Activated CD4-positive, alpha-beta T cell treated with anti-CD3 and anti-CD28 coated beads, Interleukin-2, amount 10 ng/mL, durations not matched to agents 7 days and 5 days (primary cell): Measurements from ENCODE around the gene TBL1XR1. TPM values are rescaled to one million over a fixed set of nuclear protein-coding genes. Genes with fewer than 3 reads are reported as not detected.
"Not testable (repeated sequence)": the region's sequence is repeated elsewhere in the genome, so short reads cannot be mapped to it uniquely, and the experiment has no call there.

Experiments used
- CTCF ChIA-PET: fragments of 350-600 bp; sonication (Branson Sonifier 250); formaldehyde crosslinking; loops from one replicate; lab custom pipeline; 2021; ENCODE audit warnings: antibody characterized with exemption; lab: Charles Lee
- POLR2A ChIA-PET: fragments of 350-600 bp; sonication (Branson Sonifier 250); formaldehyde crosslinking; loops from one replicate; lab custom pipeline; 2021; ENCODE audit warnings: antibody characterized with exemption; lab: Charles Lee
- DNase-seq: peaks from one replicate; pipeline ENCODE4 v3.0.0-alpha.2; 2020
- H3K27ac Mint-ChIP-seq: one replicate; pipeline ENCODE4 v1.8.0; 2021; ENCODE audit warnings: mild to moderate bottlenecking, moderate library complexity, mixed read lengths
- H3K27me3 Mint-ChIP-seq: one replicate; pipeline ENCODE4 v1.8.0; 2021; ENCODE audit warnings: mixed read lengths
- H3K36me3 Mint-ChIP-seq: one replicate; pipeline ENCODE4 v1.8.0; 2021; ENCODE audit warnings: low read depth, mixed read lengths
- H3K4me1 Mint-ChIP-seq: one replicate; pipeline ENCODE4 v1.8.0; 2021; ENCODE audit warnings: mixed read lengths
- H3K4me3 Mint-ChIP-seq: one replicate; pipeline ENCODE4 v1.8.0; 2021; ENCODE audit warnings: mild to moderate bottlenecking, moderate library complexity, mixed read lengths
- H3K9me3 Mint-ChIP-seq: one replicate; pipeline ENCODE4 v1.8.0; 2021; ENCODE audit warnings: mixed read lengths
- total RNA-seq, 2 experiments: library from RNA; stranded (reverse); gene quantifications; one replicate each; pipeline ENCODE4 v1.2.3, GENCODE V29; 2021

Gene TBL1XR1
- total RNA-seq, 2 experiments from 2014 or later: 167 to 169 TPM

DNA sequence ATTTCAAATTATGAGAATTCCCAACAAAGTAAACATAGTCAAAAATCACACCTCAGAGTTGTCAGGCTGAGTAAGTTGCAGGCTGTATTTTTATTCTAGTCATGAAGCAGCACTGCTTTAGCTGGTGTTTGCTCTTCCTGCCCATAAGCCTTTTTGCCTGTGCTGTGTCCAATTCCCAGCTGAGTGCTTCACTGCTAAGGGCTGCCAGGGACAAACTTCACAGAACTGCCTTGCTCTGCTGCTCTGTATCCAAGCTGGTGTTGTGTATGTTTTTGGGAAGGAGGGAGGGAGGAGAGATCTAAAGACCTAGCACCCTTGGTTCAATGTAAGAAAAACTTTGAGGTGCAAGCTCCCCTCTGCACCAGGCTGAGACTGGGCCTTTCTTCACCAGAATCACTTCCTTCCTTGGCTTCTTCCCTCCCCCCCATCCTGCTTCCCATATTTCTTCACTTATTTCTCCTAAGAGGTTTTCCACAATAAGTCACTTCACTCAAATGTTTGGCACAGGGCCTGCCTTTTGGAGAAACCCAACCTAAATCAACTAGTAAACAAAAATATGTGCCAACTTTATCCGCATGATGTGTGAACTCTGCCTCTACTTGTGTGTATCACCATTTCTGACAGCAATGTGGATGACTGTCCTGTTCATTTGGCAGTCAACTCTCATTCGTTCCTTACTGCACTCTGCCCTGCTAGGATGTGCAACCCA lies 156.1 kb downstream of the TBL1XR1 start:
- DNase-seq: no peak
- Mint-ChIP-seq H3K27ac (peak overlapping the region; percentile 16), H3K4me3 (no peak overlapping the region), H3K27me3 (no peaks in the 10 kb centered on the region), H3K4me1 (peaks cover 28% of the 10 kb centered on the region), H3K9me3 (no peaks in the 10 kb centered on the region), H3K36me3 (peaks cover 68% of the 10 kb centered on the region)
- POLR2A ChIA-PET: no interaction called here
- CTCF ChIA-PET: no interaction called here

DNA sequence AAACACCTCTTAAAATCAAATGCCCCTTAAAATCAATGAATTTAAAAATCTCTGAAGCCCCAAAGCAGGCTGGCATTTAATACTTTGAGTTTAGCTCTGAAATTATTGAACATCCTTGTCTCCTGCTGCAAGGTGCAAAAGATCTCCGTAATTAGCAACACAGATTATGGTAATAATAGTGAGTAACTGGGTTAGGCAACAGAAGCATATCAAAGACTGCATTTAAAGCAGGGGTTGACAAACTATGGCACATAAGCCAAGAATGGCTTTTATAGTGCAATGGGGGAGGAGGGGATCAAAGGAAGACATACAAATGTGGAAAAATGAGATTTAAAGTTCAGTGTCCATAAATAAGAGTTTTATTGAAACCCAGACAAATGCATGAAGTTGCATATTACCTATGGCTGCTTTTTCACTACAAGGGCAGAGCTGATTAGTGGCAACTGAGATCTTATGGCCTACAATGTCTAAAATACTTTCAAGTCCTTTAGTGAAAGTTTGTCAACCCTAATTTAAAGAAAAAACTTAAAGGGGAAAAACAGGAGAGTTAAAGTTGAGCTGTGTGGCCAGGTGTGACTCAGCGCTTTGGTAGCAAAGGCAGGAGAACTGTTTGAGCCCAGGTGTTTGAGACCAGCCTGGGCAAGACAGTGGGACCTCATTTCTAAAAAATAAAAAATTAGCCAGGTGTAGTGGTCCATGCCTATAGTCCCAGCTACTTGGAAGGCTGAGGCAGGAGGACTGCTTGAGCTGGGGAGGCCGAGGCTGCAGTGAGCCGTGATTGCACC lies 157.6 kb downstream of the TBL1XR1 start:
- no peak for DNase-seq
- Mint-ChIP-seq H3K9me3 (no peaks in the 10 kb centered on the region), H3K27me3 (no peaks in the 10 kb centered on the region), H3K4me1 (peaks cover 28% of the 10 kb centered on the region), H3K4me3 (no peak overlapping the region), H3K36me3 (peaks cover 69% of the 10 kb centered on the region), H3K27ac (no peak overlapping the region)
- POLR2A ChIA-PET: no interaction called here
- CTCF ChIA-PET: interaction anchor here (0.6 to 1.2 kb wide), 2 partner anchors 12 to 1166 kb away, joined by 3 read pairs; no protein-coding TSS in a partner anchor

DNA sequence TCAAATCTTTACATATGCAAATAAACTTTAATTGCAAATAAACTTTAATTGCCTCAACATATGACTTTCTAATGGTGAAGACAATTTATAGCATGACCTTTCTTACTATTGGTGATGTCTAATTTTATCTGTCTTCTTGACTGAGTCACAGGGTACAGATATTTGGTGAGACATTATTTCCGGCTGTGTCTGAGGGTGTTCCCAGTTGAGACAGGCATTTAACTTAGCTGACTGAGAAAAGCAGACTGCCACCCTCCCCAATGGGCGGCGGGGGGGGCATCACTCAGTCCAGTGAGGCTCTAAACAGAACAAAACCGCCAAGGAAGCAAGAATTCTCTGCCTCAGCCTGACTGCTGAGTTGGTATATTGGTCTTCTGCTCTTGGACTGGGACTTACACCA lies 160.0 kb downstream of the TBL1XR1 start:
- H3K36me3 Mint-ChIP-seq: peaks cover 67% of the 10 kb centered on the region
- DNase-seq: no peak
- no peaks in the 10 kb centered on the region for H3K9me3 Mint-ChIP-seq
- ChIA-PET CTCF (no interaction called here), POLR2A (no interaction called here)
- peaks cover 21% of the 10 kb centered on the region for H3K4me1 Mint-ChIP-seq
- no peak overlapping the region for H3K27ac Mint-ChIP-seq
- H3K27me3 Mint-ChIP-seq: no peaks in the 10 kb centered on the region
- no peak overlapping the region for H3K4me3 Mint-ChIP-seq

DNA sequence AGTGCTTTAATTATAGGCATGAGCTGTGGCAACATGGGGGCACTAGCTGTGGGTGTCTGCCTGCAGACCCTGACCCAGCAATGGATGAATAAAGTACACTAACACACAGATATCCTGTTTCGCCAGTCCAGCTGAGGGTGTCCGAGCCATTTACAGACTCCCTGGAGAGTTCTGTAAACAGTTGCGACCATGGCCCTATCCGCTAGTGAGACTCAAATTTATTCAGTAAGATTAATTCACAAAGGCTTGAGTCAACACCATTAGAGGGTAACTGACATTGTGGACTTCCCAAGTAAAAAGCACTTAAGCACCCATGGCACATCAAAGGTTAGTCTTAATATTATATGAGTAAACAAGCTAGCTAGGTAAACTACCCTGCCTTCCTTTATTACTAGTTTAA lies 161.6 kb downstream of the TBL1XR1 start:
- Mint-ChIP-seq H3K27ac (no peak overlapping the region), H3K27me3 (no peaks in the 10 kb centered on the region), H3K4me1 (peaks cover 9% of the 10 kb centered on the region), H3K4me3 (no peak overlapping the region), H3K36me3 (peaks cover 60% of the 10 kb centered on the region), H3K9me3 (no peaks in the 10 kb centered on the region)
- ChIA-PET POLR2A (interaction anchor here (0.6 kb wide), 1 partner anchor 9 kb away, joined by 5 read pairs; no protein-coding TSS in a partner anchor), CTCF (no interaction called here)
- DNase-seq: no peak

DNA sequence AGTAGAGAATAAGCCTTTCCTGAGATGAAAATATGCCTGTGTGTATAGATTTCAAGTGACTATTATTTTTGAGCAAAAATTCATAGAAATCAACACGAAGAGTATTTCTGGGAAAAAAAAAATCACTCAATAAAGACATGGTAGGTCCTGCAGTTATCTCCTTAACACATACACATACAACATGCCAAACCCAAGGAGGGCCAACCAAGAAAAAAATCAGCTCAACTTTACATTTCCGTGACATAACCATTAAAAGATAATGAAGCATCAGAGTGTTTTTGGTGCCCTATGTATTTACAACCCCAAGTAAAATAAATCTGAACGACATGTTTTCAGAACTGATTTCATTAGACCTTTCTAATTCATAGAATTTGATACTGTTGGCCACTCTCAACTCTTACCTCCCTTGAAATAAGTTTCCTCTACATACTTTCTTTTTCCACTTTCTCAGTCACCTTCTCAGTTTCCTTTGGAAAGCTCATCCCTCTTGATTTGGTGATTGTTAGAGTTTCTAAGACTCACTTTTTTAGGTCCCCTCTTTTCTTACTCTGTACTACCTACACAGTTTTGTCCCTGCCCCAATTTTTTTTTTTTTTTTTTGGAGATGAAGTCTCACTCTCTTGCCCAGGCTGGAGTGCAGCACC lies 162.3 kb downstream of the TBL1XR1 start:
- no peak for DNase-seq
- peaks cover 57% of the 10 kb centered on the region for H3K36me3 Mint-ChIP-seq
- H3K27me3 Mint-ChIP-seq: no peaks in the 10 kb centered on the region
- CTCF ChIA-PET: interaction anchor here (0.6 to 1.2 kb wide), 3 partner anchors 9 to 1128 kb away, joined by 3 to 5 read pairs (median 3); no protein-coding TSS in a partner anchor
- H3K27ac Mint-ChIP-seq: no peak overlapping the region
- H3K9me3 Mint-ChIP-seq: no peaks in the 10 kb centered on the region
- H3K4me1 Mint-ChIP-seq: peaks cover 4% of the 10 kb centered on the region
- no peak overlapping the region for H3K4me3 Mint-ChIP-seq
- POLR2A ChIA-PET: no interaction called here

DNA sequence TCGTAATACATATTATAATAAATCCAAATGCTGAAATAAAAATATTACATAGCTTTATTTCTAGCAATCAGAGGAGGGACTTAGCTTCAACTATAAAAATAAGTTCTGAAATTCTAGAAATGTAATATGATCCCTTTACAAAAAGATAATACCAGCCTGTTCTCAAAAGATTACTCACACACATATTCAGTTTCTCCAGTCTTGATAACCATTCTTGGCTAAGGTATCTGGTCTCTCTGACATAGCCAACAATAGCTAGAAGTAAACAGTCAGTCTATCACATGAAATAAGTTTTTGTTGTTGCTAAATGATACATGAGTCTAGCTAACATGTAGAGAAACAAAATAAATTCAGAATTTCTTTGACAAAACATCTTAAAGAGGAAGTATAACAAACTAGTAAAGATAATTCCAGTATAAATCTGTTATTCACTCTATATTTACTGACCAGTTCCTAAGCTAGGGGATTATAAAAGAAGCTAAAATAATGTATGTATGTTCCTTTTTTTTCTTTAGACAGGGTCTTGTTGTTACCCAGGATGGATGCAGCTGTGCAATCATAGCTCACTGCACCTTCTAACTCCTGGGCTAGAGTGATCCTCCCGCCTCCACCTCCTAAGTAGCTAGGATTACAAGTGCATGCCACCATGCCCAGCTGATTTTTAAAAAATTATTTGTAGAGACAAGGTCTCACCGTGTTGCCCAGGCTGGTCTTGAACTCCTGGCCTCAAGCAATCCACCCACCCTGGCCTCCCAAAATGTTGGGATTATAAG lies 170.6 kb downstream of the TBL1XR1 start:
- H3K27ac Mint-ChIP-seq: no peak overlapping the region
- CTCF ChIA-PET: interaction anchor here (1.0 to 1.1 kb wide), 3 partner anchors 36 to 209 kb away, joined by 3 read pairs; no protein-coding TSS in a partner anchor
- H3K27me3 Mint-ChIP-seq: no peaks in the 10 kb centered on the region
- H3K36me3 Mint-ChIP-seq: peaks cover 52% of the 10 kb centered on the region
- H3K9me3 Mint-ChIP-seq: no peaks in the 10 kb centered on the region
- no peak overlapping the region for H3K4me3 Mint-ChIP-seq
- DNase-seq: no peak
- H3K4me1 Mint-ChIP-seq: no peaks in the 10 kb centered on the region
- POLR2A ChIA-PET: interaction anchor here (0.6 kb wide), 1 partner anchor 9 kb away, joined by 5 read pairs; no protein-coding TSS in a partner anchor

DNA sequence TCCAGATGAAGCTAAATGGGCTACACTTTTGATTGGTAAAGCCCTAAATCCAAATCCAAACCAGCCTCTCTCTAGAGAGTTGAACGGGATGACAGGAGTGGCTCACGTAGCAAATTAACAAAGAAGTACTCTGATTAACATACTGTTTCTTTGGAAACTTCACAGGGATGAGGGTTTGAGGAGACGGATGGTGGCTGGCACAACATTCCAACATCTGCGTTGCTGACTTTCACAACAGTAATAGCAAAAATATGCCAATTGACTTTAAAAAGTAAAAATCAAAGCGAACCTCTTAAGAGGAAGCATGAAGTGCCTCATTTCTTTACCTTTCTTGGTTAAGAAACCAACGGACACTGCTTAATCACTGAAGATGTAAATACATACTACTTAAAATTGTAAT lies 181.4 kb downstream of the TBL1XR1 start:
- peaks cover 4% of the 10 kb centered on the region for H3K9me3 Mint-ChIP-seq
- H3K27ac Mint-ChIP-seq: no peak overlapping the region
- ChIA-PET POLR2A (no interaction called here), CTCF (no interaction called here)
- H3K4me1 Mint-ChIP-seq: no peaks in the 10 kb centered on the region
- no peaks in the 10 kb centered on the region for H3K27me3 Mint-ChIP-seq
- H3K36me3 Mint-ChIP-seq: peaks cover 17% of the 10 kb centered on the region
- no peak for DNase-seq
- H3K4me3 Mint-ChIP-seq: no peak overlapping the region

DNA sequence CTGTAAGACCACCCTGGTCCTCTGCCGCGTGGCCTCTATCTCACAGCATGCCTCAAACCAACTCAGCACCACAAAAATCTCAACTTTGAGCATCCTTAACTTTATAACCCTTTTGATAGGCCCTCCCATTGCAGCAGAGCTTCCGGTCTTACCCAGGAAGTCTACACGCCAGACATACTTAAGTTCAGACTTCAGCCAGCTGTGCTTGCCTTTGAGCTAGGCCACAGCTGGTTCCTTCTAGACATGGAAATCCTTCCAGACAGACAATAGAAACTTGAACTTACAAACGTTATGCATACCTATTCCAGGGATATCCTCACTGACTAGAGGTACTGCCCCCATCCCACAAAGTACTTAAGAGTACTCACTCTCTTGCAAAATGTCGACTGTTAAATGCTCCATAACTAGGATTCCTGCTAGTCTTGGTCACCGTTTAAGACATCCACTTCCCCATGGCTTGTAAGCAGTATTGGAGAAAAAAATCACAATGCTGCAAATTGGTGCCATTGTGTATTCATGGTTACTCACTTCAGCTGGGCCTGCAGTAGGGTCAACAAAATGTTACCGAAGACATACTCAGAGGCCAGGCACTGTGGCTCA lies 183.5 kb downstream of the TBL1XR1 start:
- Mint-ChIP-seq H3K4me1 (no peaks in the 10 kb centered on the region), H3K27me3 (no peaks in the 10 kb centered on the region), H3K36me3 (peaks cover 7% of the 10 kb centered on the region), H3K9me3 (peaks cover 8% of the 10 kb centered on the region), H3K27ac (no peak overlapping the region), H3K4me3 (no peak overlapping the region)
- no peak for DNase-seq
- ChIA-PET POLR2A (no interaction called here), CTCF (no interaction called here)

DNA sequence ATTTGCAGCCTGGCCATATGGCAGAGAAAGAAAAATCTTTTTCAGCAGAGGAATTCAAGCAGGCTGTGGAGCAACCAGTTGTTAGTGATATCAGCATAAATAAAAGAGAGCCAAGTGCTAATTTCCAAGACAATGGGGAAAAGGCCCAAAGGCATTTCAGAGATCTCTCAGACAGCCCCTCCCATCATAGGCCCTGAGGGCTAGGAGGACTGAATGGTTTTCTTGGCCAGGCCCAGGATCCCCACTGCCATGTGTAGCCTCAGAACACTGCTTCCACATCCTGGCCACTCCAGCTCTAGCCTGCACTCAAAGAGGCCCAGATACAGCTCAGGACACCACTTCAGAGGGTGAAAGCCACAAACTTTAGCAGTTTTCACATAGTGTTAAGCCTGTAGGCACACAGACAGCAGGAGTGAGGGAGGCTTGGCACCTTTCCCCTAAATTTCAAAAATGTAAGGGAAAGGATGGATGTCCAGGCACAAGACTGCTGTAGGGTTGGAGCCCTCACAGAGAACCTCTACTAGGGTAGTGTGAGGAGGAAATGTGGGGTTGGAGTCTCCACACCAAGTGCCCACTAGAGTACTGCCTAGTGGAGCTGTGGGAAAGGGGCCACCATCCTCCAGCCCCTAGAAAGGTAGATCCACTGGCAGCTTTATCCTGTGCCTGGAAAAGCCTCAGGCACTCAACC lies 191.4 kb downstream of the TBL1XR1 start:
- no peak overlapping the region for H3K4me3 Mint-ChIP-seq
- H3K9me3 Mint-ChIP-seq: peaks cover 30% of the 10 kb centered on the region
- ChIA-PET CTCF (interaction anchor here (0.6 kb wide), 2 partner anchors 637 to 792 kb away, joined by 3 to 4 read pairs; no protein-coding TSS in a partner anchor), POLR2A (no interaction called here)
- H3K27ac Mint-ChIP-seq: no peak overlapping the region
- H3K4me1 Mint-ChIP-seq: no peaks in the 10 kb centered on the region
- no peak for DNase-seq
- H3K36me3 Mint-ChIP-seq: peaks cover 6% of the 10 kb centered on the region
- no peaks in the 10 kb centered on the region for H3K27me3 Mint-ChIP-seq

DNA sequence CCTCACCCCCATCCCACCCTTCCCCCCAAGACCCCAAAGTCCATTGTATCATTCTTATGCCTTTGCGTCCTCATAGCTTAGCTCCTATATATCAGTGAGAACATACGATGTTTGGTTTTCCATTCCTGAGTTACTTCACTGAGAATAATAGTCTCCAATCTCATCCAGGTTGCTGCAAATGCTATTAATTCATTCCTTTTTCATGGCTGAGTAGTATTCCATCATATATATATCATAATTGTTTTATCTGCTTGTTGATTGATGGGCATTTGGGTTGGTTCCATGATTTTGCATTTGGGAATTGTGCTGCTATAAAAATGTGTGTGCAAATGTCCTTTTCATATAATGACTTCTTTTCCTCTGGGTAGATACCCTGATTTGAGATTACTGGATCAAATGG lies 197.1 kb downstream of the TBL1XR1 start:
- H3K4me1 Mint-ChIP-seq, H3K4me3 Mint-ChIP-seq, CTCF ChIA-PET, POLR2A ChIA-PET, DNase-seq, H3K27ac Mint-ChIP-seq, H3K36me3 Mint-ChIP-seq, H3K27me3 Mint-ChIP-seq: not testable (repeated sequence)
- H3K9me3 Mint-ChIP-seq: peaks cover 16% of the 10 kb centered on the region

DNA sequence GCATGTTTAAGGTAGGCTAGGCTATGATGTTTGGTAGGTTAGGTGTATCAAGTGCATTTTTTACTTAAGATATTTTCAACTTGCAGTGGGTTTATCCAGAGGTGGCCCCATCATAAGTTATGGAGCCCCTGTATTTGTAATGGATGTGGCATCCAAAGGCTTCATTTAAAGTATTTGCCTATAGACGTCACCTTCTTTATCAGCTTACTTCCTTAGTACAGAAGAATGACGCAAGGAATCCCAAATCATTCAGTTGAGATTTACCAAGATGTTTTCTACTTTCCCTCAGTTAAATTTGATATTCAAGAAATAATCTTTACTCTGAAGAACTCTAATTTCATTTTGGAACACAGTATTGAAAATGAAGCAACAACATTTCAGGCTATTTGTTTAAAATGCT lies 201.3 kb downstream of the TBL1XR1 start:
- Mint-ChIP-seq H3K36me3 (no peaks in the 10 kb centered on the region), H3K27ac (no peak overlapping the region), H3K4me3 (no peak overlapping the region), H3K9me3 (peaks cover 17% of the 10 kb centered on the region), H3K27me3 (no peaks in the 10 kb centered on the region), H3K4me1 (no peaks in the 10 kb centered on the region)
- ChIA-PET CTCF (no interaction called here), POLR2A (no interaction called here)
- no peak for DNase-seq
